VCaP (cell line): ENCODE measurements around the gene MORC4.

ENCODE experiments used
- H3K27ac ChIP-seq: fragments of 450-650 bp; 2 replicates; pipeline ENCODE4 v1.5.1; 2017
- CTCF ChIP-seq: fragments of 450-650 bp; conservative IDR thresholded peaks from 2 replicates; pipeline ENCODE4 v1.5.1; 2017; ENCODE audit warnings: mild to moderate bottlenecking, moderate library complexity

Gene MORC4

DNA sequence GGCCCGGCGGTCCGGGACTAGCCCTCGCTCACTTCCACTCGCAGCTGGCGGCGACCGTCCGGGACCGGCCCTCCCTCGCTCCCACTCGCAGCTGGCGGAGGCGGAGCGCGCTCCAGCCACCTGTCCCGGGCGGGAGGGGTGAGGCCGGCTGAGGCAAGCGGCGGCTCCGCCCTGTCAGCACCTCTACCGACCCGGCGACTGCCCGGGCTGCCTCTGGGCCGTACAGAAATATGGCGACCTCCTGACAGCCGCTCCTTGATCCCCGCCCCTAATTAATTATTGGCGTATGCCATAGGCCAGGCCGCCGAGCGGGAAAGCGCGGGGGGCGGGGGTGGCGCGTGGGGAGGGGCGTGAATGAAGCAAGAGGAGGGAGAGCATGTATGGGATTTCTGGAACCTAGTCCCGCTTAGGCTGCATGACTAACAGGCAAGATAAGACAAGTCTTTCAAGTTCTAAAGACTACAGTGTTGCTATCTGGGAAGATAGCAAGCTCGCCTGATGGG, at the start of gene MORC4:
Gene MORC4 (minus strand): TSS at position 200 of the 503 bp plus-strand sequence. CDS start 243 bp downstream, outside the sequence.
- peak within 1 kb of the TSS; percentile 36; the same call in 1 of the 2 replicates for H3K27ac ChIP-seq

DNA sequence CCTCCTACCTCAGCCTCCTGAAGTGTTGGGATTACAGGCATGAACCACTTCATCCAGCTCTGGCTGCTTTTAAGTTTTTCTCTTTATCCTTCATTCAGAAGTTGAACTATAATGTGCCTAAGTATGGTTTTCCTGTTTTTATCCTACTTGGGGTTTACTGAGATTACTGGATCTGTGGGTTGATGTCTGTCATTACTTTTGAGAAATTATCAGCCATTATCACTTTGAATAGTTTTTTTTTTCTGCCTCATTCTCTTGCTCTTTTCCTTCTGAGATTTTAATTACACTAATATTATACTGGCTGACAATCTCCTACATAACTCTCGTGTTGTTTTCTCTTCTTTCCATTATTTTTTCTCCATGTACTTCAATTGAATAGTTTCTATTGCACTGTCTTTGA, 47.6 kb upstream of the MORC4 start:
- TF ChIP-seq CTCF = no peak
- H3K27ac ChIP-seq = no peak overlapping the region

More for the DNA sequence above, at the start of gene MORC4:
- TF ChIP-seq CTCF = no peak

DNA sequence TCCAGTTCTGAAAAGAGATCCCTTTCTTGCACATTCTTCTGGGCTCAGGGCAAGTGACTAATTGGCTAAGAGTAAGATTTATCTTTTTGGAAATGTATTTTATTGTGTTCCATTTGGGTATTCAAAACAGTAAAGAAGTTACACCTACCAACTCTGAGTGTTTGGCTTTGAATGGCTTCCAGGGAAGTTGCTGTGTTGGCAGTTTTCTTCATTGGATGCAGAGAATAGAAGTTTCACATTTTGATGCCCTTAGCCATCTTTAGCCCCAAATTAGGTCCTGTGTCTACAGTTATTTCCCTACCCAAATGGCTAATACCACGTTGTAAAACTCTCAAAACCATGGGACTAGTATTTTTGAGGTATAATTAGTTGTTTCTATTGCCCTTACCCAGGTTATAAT, 29.7 kb upstream of the MORC4 start:
- no peak overlapping the region for H3K27ac ChIP-seq
- TF ChIP-seq CTCF = no peak

DNA sequence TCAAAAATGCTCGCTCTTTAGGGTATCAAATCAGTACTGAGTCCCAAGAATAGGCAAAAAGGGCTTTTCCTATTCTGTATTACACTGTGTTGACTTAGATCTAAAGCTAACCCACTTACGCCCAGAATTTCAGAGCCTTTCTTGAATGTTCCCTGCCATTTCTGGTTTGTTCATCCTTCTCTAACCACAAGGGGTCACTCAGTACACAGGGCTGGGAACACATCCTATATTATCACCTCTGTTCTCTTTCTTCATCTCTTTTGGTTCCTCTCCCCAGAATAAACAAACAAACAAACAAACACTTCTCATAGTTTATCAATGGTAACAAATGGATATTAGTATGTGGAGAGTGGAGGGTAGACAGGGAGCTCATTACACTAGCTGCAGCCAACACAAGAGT, 25.5 kb upstream of the MORC4 start:
- peak; percentile 67 for TF ChIP-seq CTCF
- H3K27ac ChIP-seq = no peak overlapping the region

- TF ChIP-seq CTCF = no peak
- no peak overlapping the region for H3K27ac ChIP-seq
Observed at GRCh38 chrX:107014936-107015335, 14.9 kb upstream of the MORC4 start.

DNA sequence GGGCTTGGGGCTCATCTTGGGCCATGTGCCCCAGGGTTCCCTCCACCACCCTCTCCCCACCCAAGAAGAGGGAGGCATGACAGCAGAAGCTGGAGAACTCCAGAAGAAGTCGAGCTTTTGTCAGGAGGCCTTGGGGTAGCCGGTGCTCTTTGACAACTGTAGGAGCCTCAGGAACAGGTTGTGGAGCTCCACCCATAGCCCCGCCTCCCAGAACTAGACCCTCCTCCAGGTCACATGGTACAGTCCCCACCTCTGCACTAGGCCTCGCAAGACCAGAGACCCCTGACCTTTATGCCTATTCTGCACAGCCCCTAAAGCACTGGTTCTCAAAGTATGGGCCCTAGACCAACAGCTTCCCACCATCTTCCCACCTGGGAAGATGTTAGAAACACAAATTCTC, 8.0 kb upstream of the MORC4 start:
- no peak for TF ChIP-seq CTCF

DNA sequence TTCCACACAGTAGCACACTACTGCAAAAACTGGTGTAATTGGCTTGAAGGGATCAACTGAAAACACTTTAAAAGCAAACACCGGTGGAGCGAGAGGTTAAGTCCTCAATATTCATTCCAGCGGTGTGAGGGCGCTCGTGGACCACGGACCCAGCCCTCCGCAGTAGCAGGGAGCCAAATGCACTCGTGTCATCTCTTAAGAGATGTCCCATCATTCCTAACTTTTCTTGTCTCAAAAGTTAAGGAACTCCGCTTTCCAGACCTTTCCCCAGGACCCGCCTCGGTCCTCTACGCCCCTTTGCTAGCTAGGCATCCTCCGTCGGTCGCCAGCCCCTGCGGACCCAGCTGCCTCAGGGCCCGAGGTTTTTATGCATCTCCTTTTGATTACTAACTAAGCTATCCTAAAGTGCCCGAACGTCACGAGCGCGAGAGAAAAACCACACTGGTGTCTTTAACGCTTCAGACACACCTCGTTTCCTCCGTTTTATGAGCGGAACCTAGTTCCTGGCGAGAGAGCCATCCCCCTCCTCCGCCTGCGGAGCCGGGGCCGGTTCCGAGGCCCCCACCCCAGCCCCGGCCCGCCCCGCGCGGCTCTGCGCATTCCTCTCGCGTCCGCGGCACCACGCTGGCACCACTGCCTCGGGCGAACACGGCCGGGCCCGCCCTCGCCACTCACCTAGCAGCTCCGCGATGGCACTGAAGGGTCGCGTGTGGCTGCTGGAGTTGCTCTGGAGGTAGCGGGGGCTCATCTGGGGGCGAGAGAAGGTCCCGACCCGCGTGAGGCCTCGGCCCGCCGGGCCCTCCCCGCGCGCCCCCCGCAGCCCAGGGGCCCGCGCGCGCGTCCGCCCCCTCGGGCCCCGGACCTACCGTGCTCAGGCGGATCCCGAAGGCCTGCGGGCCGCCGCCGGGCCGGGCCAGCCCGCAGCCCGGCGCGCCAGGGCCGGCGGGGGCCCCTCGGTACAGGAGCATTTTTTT, 723 bp downstream of the MORC4 start:
- H3K27ac ChIP-seq = peak overlapping the region; percentile 36; the same call in 1 of the 2 replicates

More for the DNA sequence above, 8.0 kb upstream of the MORC4 start:
- no peak overlapping the region for H3K27ac ChIP-seq

More for the DNA sequence above, 723 bp downstream of the MORC4 start:
- peak; percentile 60 for TF ChIP-seq CTCF
